Measurements from ENCODE around the gene ANKRD52. TPM values are rescaled to one million over a fixed set of nuclear protein-coding genes. Genes with fewer than 3 reads are reported as not detected.

ANKRD52 gene
- total RNA-seq, 4 donors from 2014 or later = 30.5 to 48.7 (median 36.6) TPM

GRCh38 chr12:56256326-56256960 lies 1.7 kb downstream of the ANKRD52 start:
- Histone ChIP-seq H3K9me3 (no peaks in the 10 kb centered on the region), H3K27ac (no peak overlapping the region), H3K4me3 (no peak overlapping the region), H3K36me3 (peaks cover 0 to 44% (median 0%) of the 10 kb centered on the region in 3 donors), H3K4me1 (peaks cover 0 to 22% (median 3%) of the 10 kb centered on the region in 4 donors), H3K27me3 (no peaks in the 10 kb centered on the region)
- no peak for DNase-seq
- TF ChIP-seq POLR2A (IDR thresholded peaks at IDR 0.05) (no peak), CTCF (IDR thresholded peaks at IDR 0.05) (no peak)

GRCh38 chr12:56255671-56256070 lies 2.5 kb downstream of the ANKRD52 start:
- H3K36me3 ChIP-seq = peaks cover 0 to 52% (median 0%) of the 10 kb centered on the region in 3 donors
- TF ChIP-seq CTCF (IDR thresholded peaks at IDR 0.05) = no peak
- TF ChIP-seq POLR2A (IDR thresholded peaks at IDR 0.05) = no peak
- H3K27me3 ChIP-seq = no peaks in the 10 kb centered on the region
- H3K9me3 ChIP-seq = no peaks in the 10 kb centered on the region
- no peak overlapping the region for H3K27ac ChIP-seq
- no peak overlapping the region for H3K4me3 ChIP-seq
- H3K4me1 ChIP-seq = peaks cover 0 to 22% (median 3%) of the 10 kb centered on the region in 4 donors
- no peak for DNase-seq

GRCh38 chr12:56253091-56253490 lies 5.1 kb downstream of the ANKRD52 start:
- DNase-seq = no peak
- no peaks in the 10 kb centered on the region for H3K27me3 ChIP-seq
- H3K4me1 ChIP-seq = peaks cover 0 to 15% (median 3%) of the 10 kb centered on the region in 4 donors
- no peak overlapping the region for H3K4me3 ChIP-seq
- TF ChIP-seq POLR2A (IDR thresholded peaks at IDR 0.05) (no peak), CTCF (IDR thresholded peaks at IDR 0.05) (no peak)
- peaks cover 0 to 78% (median 0%) of the 10 kb centered on the region in 3 donors for H3K36me3 ChIP-seq
- no peak overlapping the region for H3K27ac ChIP-seq
- H3K9me3 ChIP-seq = no peaks in the 10 kb centered on the region

GRCh38 chr12:56252649-56253048 lies 5.5 kb downstream of the ANKRD52 start:
- TF ChIP-seq CTCF (IDR thresholded peaks at IDR 0.05) = no peak
- no peak for TF ChIP-seq POLR2A (IDR thresholded peaks at IDR 0.05)
- Histone ChIP-seq H3K9me3 (no peaks in the 10 kb centered on the region), H3K27ac (no peak overlapping the region), H3K27me3 (no peaks in the 10 kb centered on the region), H3K4me3 (no peak overlapping the region), H3K36me3 (peaks cover 0 to 82% (median 0%) of the 10 kb centered on the region in 3 donors), H3K4me1 (peaks cover 0 to 15% (median 3%) of the 10 kb centered on the region in 4 donors)
- no peak for DNase-seq

GRCh38 chr12:56248711-56249110 lies 9.5 kb downstream of the ANKRD52 start:
- TF ChIP-seq CTCF (IDR thresholded peaks at IDR 0.05) (no peak), POLR2A (IDR thresholded peaks at IDR 0.05) (no peak)
- no peaks in the 10 kb centered on the region for H3K27me3 ChIP-seq
- H3K4me1 ChIP-seq = no peaks in the 10 kb centered on the region
- peaks cover 0 to 100% (median 0%) of the 10 kb centered on the region in 3 donors for H3K36me3 ChIP-seq
- DNase-seq = no peak
- no peak overlapping the region for H3K27ac ChIP-seq
- no peak overlapping the region for H3K4me3 ChIP-seq
- no peaks in the 10 kb centered on the region for H3K9me3 ChIP-seq

Measured in Peyer's patch (tissue), 4 donors.